DOHH2 (cell line): ENCODE results near the gene RNF144A.

Experiments
- H3F3A ChIP-seq: fragments of 200-600 bp; sonication (generic), shearing (Covaris generic); 2 replicates; pipeline ENCODE4 v1.6.0; 2016; ENCODE audit warnings: antibody characterized with exemption, mild to moderate bottlenecking; ENCODE audit not compliant: control insufficient read depth, insufficient read depth
- H3K27ac ChIP-seq: fragments of 200-600 bp; sonication (generic); 2 replicates; pipeline ENCODE4 v1.5.1; 2014; ENCODE audit warnings: low read depth, mild to moderate bottlenecking, low read length, moderate library complexity
- H3K27me3 ChIP-seq: fragments of 200-600 bp; sonication (generic); 2 replicates; pipeline ENCODE4 v1.6.1; 2014; ENCODE audit warnings: mild to moderate bottlenecking, low read length, mixed read lengths; ENCODE audit not compliant: control insufficient read depth
- H3K36me3 ChIP-seq: fragments of 200-600 bp; sonication (generic); 2 replicates; pipeline ENCODE4 v1.6.1; 2014; ENCODE audit warnings: mild to moderate bottlenecking, low read length, moderate library complexity, mixed read lengths; ENCODE audit not compliant: control insufficient read depth
- H3K4me1 ChIP-seq: fragments of 200-600 bp; sonication (generic); 2 replicates; pipeline ENCODE4 v1.6.1; 2014; ENCODE audit warnings: mild to moderate bottlenecking, low read length, mixed read lengths; ENCODE audit not compliant: control insufficient read depth
- H3K4me2 ChIP-seq: fragments of 200-600 bp; sonication (generic); 2 replicates; pipeline ENCODE4 v1.6.0; 2014; ENCODE audit warnings: mild to moderate bottlenecking, low read length, moderate library complexity
- H3K4me3 ChIP-seq: fragments of 200-600 bp; sonication (generic); 2 replicates; pipeline ENCODE4 v1.5.1; 2014; ENCODE audit warnings: mild to moderate bottlenecking, low read length, mixed read lengths
- H3K79me2 ChIP-seq: fragments of 200-600 bp; sonication (generic); 2 replicates; pipeline ENCODE4 v1.6.1; 2014; ENCODE audit warnings: mild to moderate bottlenecking, low read length, mixed read lengths; ENCODE audit not compliant: control insufficient read depth
- H3K9me2 ChIP-seq: fragments of 200-600 bp; sonication (generic); replicated peaks from 2 replicates; pipeline ENCODE4 v1.6.1; 2014; ENCODE audit warnings: mild to moderate bottlenecking, low read length, mixed read lengths; ENCODE audit not compliant: control insufficient read depth
- H3K9me3 ChIP-seq: fragments of 200-600 bp; sonication (generic); 2 replicates; pipeline ENCODE4 v1.6.1; 2014; ENCODE audit warnings: antibody characterized with exemption, low read length, mixed read lengths; ENCODE audit not compliant: control insufficient read depth, insufficient read depth
- H4K20me1 ChIP-seq: fragments of 200-600 bp; sonication (generic); 2 replicates; pipeline ENCODE4 v1.6.0; 2014; ENCODE audit warnings: low read depth, mild to moderate bottlenecking, antibody characterized with exemption, low read length, moderate library complexity; ENCODE audit not compliant: control insufficient read depth, insufficient read depth
- EZH2phosphoT487 ChIP-seq: fragments of 200-600 bp; sonication (generic); IDR thresholded peaks from 2 replicates; pipeline ENCODE4 v1.6.1; 2017; ENCODE audit warnings: borderline replicate concordance, mild to moderate bottlenecking, antibody characterized with exemption, low read length, moderate library complexity, mixed read lengths
- TF ChIP-seq, protein P1 (sequence below): fragments of 200-600 bp; sonication (generic); IDR thresholded peaks from one replicate; pipeline ENCODE4 v1.5.1; 2014; ENCODE audit warnings: antibody characterized with exemption, mild to moderate bottlenecking, low read depth, low read length; ENCODE audit not compliant: poor library complexity, severe bottlenecking

Gene RNF144A

DNA sequence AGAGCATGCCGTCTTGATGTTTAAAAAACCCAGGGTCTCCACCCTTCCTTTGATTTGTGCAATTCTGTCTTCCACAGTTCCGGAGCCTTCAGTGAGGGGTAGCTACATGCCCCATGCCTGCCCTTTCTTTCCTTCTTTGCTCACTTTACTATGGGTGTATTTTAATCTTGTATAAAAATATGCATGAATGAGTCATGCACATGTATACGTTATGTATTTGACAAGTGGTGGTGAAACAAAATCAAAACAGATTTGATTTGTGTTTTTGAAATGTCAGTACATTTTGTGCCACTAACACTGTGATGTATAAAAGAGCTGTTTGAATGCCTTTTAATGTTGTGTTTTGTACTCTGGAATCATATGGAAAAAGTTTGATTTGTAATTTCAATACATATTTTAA is 126.5 kb downstream of the RNF144A start:
- Histone ChIP-seq H3K36me3 (no peaks in the 10 kb centered on the region), H3K4me1 (peaks cover 24% of the 10 kb centered on the region), H3K79me2 (no peaks in the 10 kb centered on the region), H3K4me3 (no peak overlapping the region), H3K27ac (no peak overlapping the region), H3K9me3 (no peaks in the 10 kb centered on the region), H3K27me3 (no peaks in the 10 kb centered on the region), H3K4me2 (no peak overlapping the region), H3K9me2 (no peaks in the 10 kb centered on the region), H3F3A (no peaks in the 10 kb centered on the region), H4K20me1 (no peaks in the 10 kb centered on the region)
- TF ChIP-seq, protein P1, sequence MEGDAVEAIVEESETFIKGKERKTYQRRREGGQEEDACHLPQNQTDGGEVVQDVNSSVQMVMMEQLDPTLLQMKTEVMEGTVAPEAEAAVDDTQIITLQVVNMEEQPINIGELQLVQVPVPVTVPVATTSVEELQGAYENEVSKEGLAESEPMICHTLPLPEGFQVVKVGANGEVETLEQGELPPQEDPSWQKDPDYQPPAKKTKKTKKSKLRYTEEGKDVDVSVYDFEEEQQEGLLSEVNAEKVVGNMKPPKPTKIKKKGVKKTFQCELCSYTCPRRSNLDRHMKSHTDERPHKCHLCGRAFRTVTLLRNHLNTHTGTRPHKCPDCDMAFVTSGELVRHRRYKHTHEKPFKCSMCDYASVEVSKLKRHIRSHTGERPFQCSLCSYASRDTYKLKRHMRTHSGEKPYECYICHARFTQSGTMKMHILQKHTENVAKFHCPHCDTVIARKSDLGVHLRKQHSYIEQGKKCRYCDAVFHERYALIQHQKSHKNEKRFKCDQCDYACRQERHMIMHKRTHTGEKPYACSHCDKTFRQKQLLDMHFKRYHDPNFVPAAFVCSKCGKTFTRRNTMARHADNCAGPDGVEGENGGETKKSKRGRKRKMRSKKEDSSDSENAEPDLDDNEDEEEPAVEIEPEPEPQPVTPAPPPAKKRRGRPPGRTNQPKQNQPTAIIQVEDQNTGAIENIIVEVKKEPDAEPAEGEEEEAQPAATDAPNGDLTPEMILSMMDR = no peak
- TF ChIP-seq EZH2phosphoT487 = no peak

DNA sequence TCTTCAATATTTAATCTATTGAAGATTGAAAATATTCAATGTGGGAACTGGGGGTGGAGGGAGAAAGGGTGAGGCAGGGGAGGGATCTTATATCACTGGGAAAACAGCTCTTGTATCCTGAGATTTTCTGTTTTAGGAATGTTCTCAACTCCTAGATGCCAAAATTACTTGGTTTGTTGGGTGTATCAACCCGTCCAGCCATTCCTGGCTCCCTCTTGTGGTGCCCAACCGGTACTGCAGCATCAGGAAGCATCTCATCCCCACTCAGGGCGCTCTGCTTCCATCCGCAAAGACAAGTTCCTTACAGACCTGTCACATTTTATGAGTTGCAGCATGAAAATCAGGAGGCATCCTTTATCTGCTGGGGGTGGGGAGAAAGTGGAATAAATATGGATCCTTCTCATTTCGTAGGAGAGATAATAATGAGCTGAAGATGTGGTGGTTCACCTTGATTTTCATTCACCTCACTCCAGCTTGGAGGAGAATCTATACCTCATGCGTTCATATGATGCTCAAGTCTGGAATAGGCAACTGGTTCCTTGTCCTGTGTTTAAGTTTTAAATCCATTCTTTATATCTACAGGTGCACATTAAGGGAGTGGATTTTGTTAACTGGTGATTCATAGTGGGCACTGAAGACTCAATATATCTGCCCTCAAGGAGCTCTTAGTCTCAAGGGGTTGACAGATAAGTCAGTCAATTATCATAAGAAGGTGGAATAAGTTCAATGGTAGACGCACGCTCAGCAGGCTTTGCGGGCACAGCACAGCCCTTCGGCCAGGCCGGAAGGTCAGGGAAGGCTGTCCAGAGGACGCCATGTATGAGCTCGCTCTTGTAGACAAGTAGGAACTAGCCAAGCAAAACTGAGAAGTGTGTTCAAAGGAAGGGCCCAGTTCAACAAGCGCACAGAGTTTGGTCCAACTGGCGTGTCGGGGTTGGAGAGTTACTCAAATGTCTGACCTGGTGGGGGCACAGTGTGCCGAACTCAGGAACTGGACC is 127.3 kb downstream of the RNF144A start:
- TF ChIP-seq, protein P1 = peak; percentile 98
- TF ChIP-seq EZH2phosphoT487 = no peak

GRCh38 chr2:7045601-7046590 is 128.7 kb downstream of the RNF144A start:
- TF ChIP-seq, protein P1 = no peak
- TF ChIP-seq EZH2phosphoT487 = no peak
- H3K27me3 ChIP-seq = no peaks in the 10 kb centered on the region
- no peaks in the 10 kb centered on the region for H4K20me1 ChIP-seq
- H3K79me2 ChIP-seq = no peaks in the 10 kb centered on the region
- H3K4me2 ChIP-seq = peak overlapping the region; percentile 10; the same call in 1 of the 2 replicates
- H3K36me3 ChIP-seq = no peaks in the 10 kb centered on the region
- no peaks in the 10 kb centered on the region for H3K9me2 ChIP-seq
- no peaks in the 10 kb centered on the region for H3K9me3 ChIP-seq
- no peaks in the 10 kb centered on the region for H3F3A ChIP-seq
- no peak overlapping the region for H3K4me3 ChIP-seq
- peaks cover 32% of the 10 kb centered on the region for H3K4me1 ChIP-seq
- no peak overlapping the region for H3K27ac ChIP-seq

More for the DNA sequence above, 127.3 kb downstream of the RNF144A start:
- Histone ChIP-seq H3K4me2 (no peak overlapping the region), H3K36me3 (no peaks in the 10 kb centered on the region), H3K27me3 (no peaks in the 10 kb centered on the region), H3F3A (no peaks in the 10 kb centered on the region), H3K9me3 (no peaks in the 10 kb centered on the region), H4K20me1 (no peaks in the 10 kb centered on the region), H3K4me3 (no peak overlapping the region), H3K27ac (no peak overlapping the region), H3K4me1 (peaks cover 25% of the 10 kb centered on the region), H3K79me2 (no peaks in the 10 kb centered on the region), H3K9me2 (no peaks in the 10 kb centered on the region)
